ENCODE results near the gene DST. TPM values are rescaled to one million over a fixed set of nuclear protein-coding genes. Genes with fewer than 3 reads are reported as not detected.

The DST gene
- total RNA-seq, 1 experiment from 2014 or later: 91.9 TPM

GRCh38 chr6:56531839-56532595 lies 110.7 kb downstream of the DST start:
- Histone ChIP-seq H3K14ac (ENCODE audit: insufficient read depth, low read length) (no peak overlapping the region), H2AFZ (ENCODE audit: low read length) (no peak overlapping the region), H3K4me2 (ENCODE audit: insufficient read depth, insufficient read length, low read length) (no peak overlapping the region), H3K79me2 (ENCODE audit: insufficient read depth, low read length) (no peaks in the 10 kb centered on the region), H3K23ac (ENCODE audit: insufficient read length, low read depth, low read length) (no peak overlapping the region), H2BK15ac (ENCODE audit: low read depth, low read length) (no peak overlapping the region), H3T11ph (ENCODE audit: low read length) (no peak overlapping the region), H3K9me3 (ENCODE audit: control insufficient read depth, low read depth, low read length) (no peaks in the 10 kb centered on the region), H3K23me2 (ENCODE audit: insufficient read length, low read depth, low read length, poor library complexity, severe bottlenecking) (no peaks in the 10 kb centered on the region), H2BK120ac (ENCODE audit: low read depth, low read length, poor library complexity, severe bottlenecking) (no peak overlapping the region), H2BK12ac (ENCODE audit: insufficient read length, low read depth, low read length) (no peak overlapping the region), H4K5ac (ENCODE audit: insufficient read length, low read depth, low read length) (no peak overlapping the region), H3K4me1 (ENCODE audit: insufficient read depth, low read length) (no peaks in the 10 kb centered on the region; the same call in 1 of the 2 replicates), H2BK20ac (ENCODE audit: low read depth, low read length, poor library complexity, severe bottlenecking) (no peak overlapping the region), H4K91ac (ENCODE audit: insufficient read length, low read depth, low read length) (no peak overlapping the region), H2AK5ac (ENCODE audit: insufficient read length, low read length) (no peak overlapping the region), H3K9ac (ENCODE audit: extremely low read depth, insufficient read length, low read length) (no peak overlapping the region), H3K79me1 (ENCODE audit: insufficient read depth, low read depth, low read length, poor library complexity, severe bottlenecking) (no peaks in the 10 kb centered on the region), H3K4ac (ENCODE audit: low read depth, low read length) (no peak overlapping the region), H3K27ac (ENCODE audit: insufficient read length, low read depth, low read length) (no peak overlapping the region), H3K18ac (ENCODE audit: insufficient read length, low read depth, low read length) (no peak overlapping the region), H4K20me1 (ENCODE audit: control insufficient read depth, insufficient read depth, insufficient read length) (no peaks in the 10 kb centered on the region), H3K27me3 (ENCODE audit: insufficient read depth, low read length) (no peaks in the 10 kb centered on the region), H2BK5ac (ENCODE audit: insufficient read length, low read length) (no peak overlapping the region), H4K8ac (replicated peaks; ENCODE audit: insufficient read length, low read depth, low read length) (no peak overlapping the region), H3K56ac (ENCODE audit: insufficient read length, low read depth, low read length) (no peak overlapping the region)
- Mint-ChIP-seq H3K27ac (peak overlapping the region; percentile 38 to 81 (median 42); a peak in 4 of 7 replicates), H3K27me3 (ENCODE audit: low read depth) (no peaks in the 10 kb centered on the region), H3K36me3 (ENCODE audit: insufficient read depth in 1 of 3, low read depth in 3 of 3) (peaks cover 11 to 49% (median 32%) of the 10 kb centered on the region in 3 experiments; a peak in 6 of 7 replicates), H3K4me1 (peaks cover 25 to 31% of the 10 kb centered on the region in 2 experiments), H3K9me3 (no peaks in the 10 kb centered on the region), H3K4me3 (no peak overlapping the region)
- no CpG with 5 or more reads among the region's 5 CpGs for WGBS (ENCODE audit: extremely low coverage, insufficient read length, low lambda C conversion rate)
- no peak for DNase-seq
- TF ChIP-seq CTCF (conservative IDR thresholded peaks at IDR 0.05): no peak
